Effector memory CD4-positive, alpha-beta T cell (primary cell): Measurements from ENCODE around the gene HBA1.
"Not testable (repeated sequence)": the region's sequence is repeated elsewhere in the genome, so short reads cannot be mapped to it uniquely, and the experiment has no call there.

Experiments
- DNase-seq, 3 donors: peaks; one replicate each; pipeline ENCODE4 v3.0.0-alpha.2; 2020
- H3K27ac ChIP-seq: 2 replicates; pipeline ENCODE4 v1.7.0; 2013; ENCODE audit warnings: mild to moderate bottlenecking, low read length, moderate library complexity; ENCODE audit not compliant: insufficient read depth, poor library complexity, severe bottlenecking
- H3K27me3 ChIP-seq: replicated peaks from 2 replicates; pipeline ENCODE4 v1.7.0; 2013; ENCODE audit warnings: mild to moderate bottlenecking, low read length; ENCODE audit not compliant: insufficient read depth, control insufficient read depth, poor library complexity, severe bottlenecking
- H3K36me3 ChIP-seq: 2 replicates; pipeline ENCODE4 v1.7.0; 2013; ENCODE audit warnings: mild to moderate bottlenecking, low read length, moderate library complexity; ENCODE audit not compliant: control insufficient read depth, insufficient read depth
- H3K4me1 ChIP-seq: 2 replicates; pipeline ENCODE4 v1.7.0; 2013; ENCODE audit warnings: low read length, mild to moderate bottlenecking; ENCODE audit not compliant: control insufficient read depth, insufficient read depth, poor library complexity, severe bottlenecking
- H3K4me3 ChIP-seq: 2 replicates; pipeline ENCODE4 v1.7.0; 2013; ENCODE audit warnings: low read length, low read depth, mild to moderate bottlenecking; ENCODE audit not compliant: insufficient read depth, poor library complexity, severe bottlenecking
- H3K9me3 ChIP-seq: 2 replicates; pipeline ENCODE4 v1.7.0; 2013; ENCODE audit warnings: mild to moderate bottlenecking, low read length, moderate library complexity; ENCODE audit not compliant: control insufficient read depth

HBA1 gene

GRCh38 chr16:203246-203645, 26.8 kb downstream of the HBA1 start:
- Histone ChIP-seq H3K4me3 (no peak overlapping the region), H3K27ac (no peak overlapping the region), H3K9me3 (no peaks in the 10 kb centered on the region), H3K36me3 (peaks cover 61% of the 10 kb centered on the region), H3K27me3 (no peaks in the 10 kb centered on the region), H3K4me1 (no peaks in the 10 kb centered on the region)
- DNase-seq = no peak

- H3K4me1 ChIP-seq, H3K4me3 ChIP-seq, H3K27me3 ChIP-seq, H3K9me3 ChIP-seq, DNase-seq, H3K27ac ChIP-seq: not testable (repeated sequence)
- H3K36me3 ChIP-seq = peaks cover 58% of the 10 kb centered on the region
Measured at GRCh38 chr16:204046-204445, 27.6 kb downstream of the HBA1 start.

GRCh38 chr16:209359-209758, 32.9 kb downstream of the HBA1 start:
- H3K4me3 ChIP-seq, DNase-seq, H3K4me1 ChIP-seq, H3K9me3 ChIP-seq, H3K27me3 ChIP-seq, H3K27ac ChIP-seq: not testable (repeated sequence)
- peaks cover 79% of the 10 kb centered on the region for H3K36me3 ChIP-seq

GRCh38 chr16:211631-212180, 35.2 kb downstream of the HBA1 start:
- H3K36me3 ChIP-seq = peaks cover 70% of the 10 kb centered on the region
- H3K4me1 ChIP-seq, H3K27ac ChIP-seq, DNase-seq, H3K9me3 ChIP-seq, H3K27me3 ChIP-seq, H3K4me3 ChIP-seq: not testable (repeated sequence)

- no peak overlapping the region for H3K4me3 ChIP-seq
- H3K36me3 ChIP-seq = peaks cover 67% of the 10 kb centered on the region
- DNase-seq = no peak
- H3K27me3 ChIP-seq = no peaks in the 10 kb centered on the region
- H3K4me1 ChIP-seq = no peaks in the 10 kb centered on the region
- H3K9me3 ChIP-seq = no peaks in the 10 kb centered on the region
- H3K27ac ChIP-seq = no peak overlapping the region
Measured at GRCh38 chr16:212999-213398, 36.5 kb downstream of the HBA1 start.

GRCh38 chr16:220021-220420, 43.5 kb downstream of the HBA1 start:
- Histone ChIP-seq H3K27me3 (no peaks in the 10 kb centered on the region), H3K4me1 (no peaks in the 10 kb centered on the region), H3K4me3 (no peak overlapping the region), H3K9me3 (no peaks in the 10 kb centered on the region), H3K36me3 (peaks cover 58% of the 10 kb centered on the region), H3K27ac (no peak overlapping the region)
- no peak for DNase-seq
